SU-DHL-6 (cell line): ENCODE results near the gene LKAAEAR1.

ENCODE experiments used
- H2AFZ ChIP-seq: fragments of 200-600 bp; sonication (generic); 2 replicates; pipeline ENCODE4 v1.6.1; 2014; ENCODE audit warnings: low read depth, mild to moderate bottlenecking, moderate library complexity, mixed read lengths, antibody characterized with exemption, low read length; ENCODE audit not compliant: severe bottlenecking
- H3F3A ChIP-seq: fragments of 200-600 bp; shearing (Covaris generic); 2 replicates; pipeline ENCODE4 v1.6.0; 2016; ENCODE audit warnings: antibody characterized with exemption, mild to moderate bottlenecking; ENCODE audit not compliant: insufficient read depth
- H3K27ac ChIP-seq: fragments of 200-600 bp; sonication (generic); 2 replicates; pipeline ENCODE4 v1.5.1; 2016; ENCODE audit warnings: low read depth, mild to moderate bottlenecking, low read length, moderate library complexity, mixed read lengths
- H3K27me3 ChIP-seq: fragments of 200-600 bp; sonication (generic), shearing (Covaris generic); 2 replicates; pipeline ENCODE4 v1.6.0; 2014; ENCODE audit warnings: mild to moderate bottlenecking, low read length
- H3K36me3 ChIP-seq: fragments of 200-600 bp; sonication (generic); 2 replicates; pipeline ENCODE4 v1.6.1; 2014; ENCODE audit warnings: mild to moderate bottlenecking, low read length, mixed read lengths
- H3K4me2 ChIP-seq: fragments of 300-600, 200-600 bp; shearing (Covaris generic), sonication (generic); 2 replicates; pipeline ENCODE4 v1.6.0; 2014; ENCODE audit warnings: low read length, low read depth, mild to moderate bottlenecking; ENCODE audit not compliant: poor library complexity, severe bottlenecking
- H3K4me3 ChIP-seq: fragments of 200-600 bp; sonication (generic); 2 replicates; pipeline ENCODE4 v1.5.1; 2014; ENCODE audit warnings: antibody characterized with exemption, low read length, mild to moderate bottlenecking, mixed read lengths; ENCODE audit not compliant: insufficient read depth, poor library complexity, severe bottlenecking
- H3K79me2 ChIP-seq: fragments of 200-600 bp; sonication (generic); 2 replicates; pipeline ENCODE4 v1.6.1; 2014; ENCODE audit warnings: mild to moderate bottlenecking, low read length, moderate library complexity; ENCODE audit not compliant: insufficient read depth
- H3K9ac ChIP-seq: fragments of 200-600 bp; sonication (generic); 2 replicates; pipeline ENCODE4 v1.7.0; 2014; ENCODE audit warnings: mild to moderate bottlenecking, low read length
- H3K9me2 ChIP-seq: fragments of 200-600 bp; sonication (generic); replicated peaks from 2 replicates; pipeline ENCODE4 v1.6.1; 2014; ENCODE audit warnings: low read length; ENCODE audit not compliant: insufficient read depth
- H3K9me3 ChIP-seq: fragments of 200-600 bp; sonication (generic); 2 replicates; pipeline ENCODE4 v1.6.1; 2014; ENCODE audit warnings: low read length, mixed read lengths; ENCODE audit not compliant: insufficient read depth
- H4K20me1 ChIP-seq: fragments of 200-600 bp; sonication (generic); 2 replicates; pipeline ENCODE4 v1.6.1; 2014; ENCODE audit warnings: low read depth, mild to moderate bottlenecking, antibody characterized with exemption, low read length, moderate library complexity, mixed read lengths
- CTCF ChIP-seq: fragments of 200-600 bp; sonication (generic); IDR thresholded peaks from one replicate; pipeline ENCODE4 v1.5.1; 2017; ENCODE audit warnings: antibody characterized with exemption, mild to moderate bottlenecking, low read length, moderate library complexity; ENCODE audit not compliant: insufficient read depth, poor library complexity, severe bottlenecking
- EZH2phosphoT487 ChIP-seq: fragments of 200-600 bp; sonication (generic), shearing (Covaris generic); conservative IDR thresholded peaks from 2 replicates; pipeline ENCODE4 v1.6.1; 2018; ENCODE audit warnings: mild to moderate bottlenecking, antibody characterized with exemption, low read length, moderate library complexity, mixed read lengths

LKAAEAR1 gene

GRCh38 chr20:64052326-64052722 is 31.9 kb downstream of the LKAAEAR1 start:
- no peaks in the 10 kb centered on the region for H4K20me1 ChIP-seq
- TF ChIP-seq CTCF = no peak
- no peak for TF ChIP-seq EZH2phosphoT487
- no peaks in the 10 kb centered on the region for H3F3A ChIP-seq
- no peak overlapping the region for H3K9ac ChIP-seq
- H2AFZ ChIP-seq = no peak overlapping the region
- H3K79me2 ChIP-seq = no peaks in the 10 kb centered on the region
- H3K9me3 ChIP-seq = no peaks in the 10 kb centered on the region
- H3K4me3 ChIP-seq = no peak overlapping the region
- H3K4me2 ChIP-seq = no peak overlapping the region
- H3K9me2 ChIP-seq = no peaks in the 10 kb centered on the region
- no peak overlapping the region for H3K27ac ChIP-seq
- H3K27me3 ChIP-seq = no peaks in the 10 kb centered on the region
- no peaks in the 10 kb centered on the region for H3K36me3 ChIP-seq

- Histone ChIP-seq H3K9me3 (no peaks in the 10 kb centered on the region), H3K27ac (no peak overlapping the region), H4K20me1 (no peaks in the 10 kb centered on the region), H3K79me2 (no peaks in the 10 kb centered on the region), H3K27me3 (no peaks in the 10 kb centered on the region), H2AFZ (no peak overlapping the region), H3F3A (no peaks in the 10 kb centered on the region), H3K9me2 (no peaks in the 10 kb centered on the region), H3K36me3 (no peaks in the 10 kb centered on the region), H3K9ac (no peak overlapping the region), H3K4me2 (no peak overlapping the region), H3K4me3 (no peak overlapping the region)
- TF ChIP-seq EZH2phosphoT487 (no peak), CTCF (no peak)
Measured at GRCh38 chr20:64051561-64052325, 32.5 kb downstream of the LKAAEAR1 start.

GRCh38 chr20:64051033-64051452 is 33.2 kb downstream of the LKAAEAR1 start:
- TF ChIP-seq EZH2phosphoT487 (no peak), CTCF (no peak)
- Histone ChIP-seq H3K4me2 (no peak overlapping the region), H4K20me1 (no peaks in the 10 kb centered on the region), H3K79me2 (no peaks in the 10 kb centered on the region), H3K9me2 (no peaks in the 10 kb centered on the region), H3K27ac (no peak overlapping the region), H3K9me3 (no peaks in the 10 kb centered on the region), H3K36me3 (no peaks in the 10 kb centered on the region), H3K27me3 (no peaks in the 10 kb centered on the region), H2AFZ (no peak overlapping the region), H3K9ac (no peak overlapping the region), H3F3A (no peaks in the 10 kb centered on the region), H3K4me3 (no peak overlapping the region)
